ENCODE results near the gene FTO.

FTO gene

DNA sequence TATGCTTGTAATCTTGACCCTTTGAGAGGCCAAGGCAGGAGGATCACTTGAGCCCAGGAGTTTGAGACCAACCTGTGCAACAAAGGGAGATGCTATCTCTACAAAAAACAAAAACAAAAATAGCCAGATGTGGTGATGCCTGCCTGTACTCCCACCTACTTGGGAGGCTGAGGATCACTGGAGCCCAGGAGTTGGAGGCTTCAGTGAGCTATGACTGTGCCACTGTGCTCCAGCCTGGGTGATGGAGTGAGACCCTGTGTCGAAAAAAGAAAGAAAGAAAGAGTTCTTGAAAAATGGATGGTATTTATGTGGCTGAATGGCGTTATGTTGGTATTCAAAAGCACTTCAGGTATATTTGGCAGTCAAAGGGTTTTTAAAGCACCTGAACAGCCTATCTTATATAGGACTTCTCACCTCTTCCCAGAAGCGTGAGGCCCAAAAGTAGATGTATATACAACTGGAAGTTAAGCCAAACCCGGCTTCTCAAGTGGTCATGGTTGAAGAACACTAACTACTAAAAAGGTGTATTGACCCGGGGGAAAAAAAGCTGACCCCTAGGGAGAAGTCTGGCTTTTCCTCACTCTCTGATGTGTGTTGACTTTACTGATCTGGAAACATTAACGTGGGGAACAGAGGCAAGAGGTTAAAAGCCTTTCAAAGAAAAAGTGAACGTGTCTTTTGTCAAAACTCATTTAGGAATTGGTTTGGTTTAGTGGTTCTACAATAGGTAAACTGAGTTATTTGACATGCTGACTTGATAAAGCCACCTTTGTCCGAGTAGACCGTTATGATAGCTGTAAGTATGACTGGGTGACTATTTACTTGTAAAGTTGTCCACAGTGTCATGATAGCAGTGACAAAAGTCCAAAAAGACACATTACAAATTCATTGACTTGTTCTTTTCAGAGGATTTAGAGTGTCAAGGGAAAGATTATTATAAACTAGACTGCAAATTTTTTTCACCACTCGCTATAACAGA, 399.2 kb downstream of the FTO start:
- H3K27ac ChIP-seq, result no peak overlapping the region
- no peaks in the 10 kb centered on the region for H3K27me3 ChIP-seq
- TF ChIP-seq, protein P1, sequence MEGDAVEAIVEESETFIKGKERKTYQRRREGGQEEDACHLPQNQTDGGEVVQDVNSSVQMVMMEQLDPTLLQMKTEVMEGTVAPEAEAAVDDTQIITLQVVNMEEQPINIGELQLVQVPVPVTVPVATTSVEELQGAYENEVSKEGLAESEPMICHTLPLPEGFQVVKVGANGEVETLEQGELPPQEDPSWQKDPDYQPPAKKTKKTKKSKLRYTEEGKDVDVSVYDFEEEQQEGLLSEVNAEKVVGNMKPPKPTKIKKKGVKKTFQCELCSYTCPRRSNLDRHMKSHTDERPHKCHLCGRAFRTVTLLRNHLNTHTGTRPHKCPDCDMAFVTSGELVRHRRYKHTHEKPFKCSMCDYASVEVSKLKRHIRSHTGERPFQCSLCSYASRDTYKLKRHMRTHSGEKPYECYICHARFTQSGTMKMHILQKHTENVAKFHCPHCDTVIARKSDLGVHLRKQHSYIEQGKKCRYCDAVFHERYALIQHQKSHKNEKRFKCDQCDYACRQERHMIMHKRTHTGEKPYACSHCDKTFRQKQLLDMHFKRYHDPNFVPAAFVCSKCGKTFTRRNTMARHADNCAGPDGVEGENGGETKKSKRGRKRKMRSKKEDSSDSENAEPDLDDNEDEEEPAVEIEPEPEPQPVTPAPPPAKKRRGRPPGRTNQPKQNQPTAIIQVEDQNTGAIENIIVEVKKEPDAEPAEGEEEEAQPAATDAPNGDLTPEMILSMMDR (IDR thresholded peaks at IDR 0.05), result no peak
- no peaks in the 10 kb centered on the region for H3K9me3 ChIP-seq
- no peaks in the 10 kb centered on the region for H3K4me1 ChIP-seq (ENCODE audit: control insufficient read depth in 1 of 2, insufficient read depth in 1 of 2, low read depth in 1 of 2, low read length in 1 of 2)
- H3K4me3 ChIP-seq (ENCODE audit: low read depth in 1 of 2, low read length in 1 of 2), result no peak overlapping the region
- H3K36me3 ChIP-seq, result no peaks in the 10 kb centered on the region

GRCh38 chr16:54106057-54106456, 402.1 kb downstream of the FTO start:
- no peaks in the 10 kb centered on the region for H3K27me3 ChIP-seq
- H3K4me3 ChIP-seq (ENCODE audit: low read depth in 1 of 2, low read length in 1 of 2), result no peak overlapping the region
- no peak overlapping the region for H3K27ac ChIP-seq
- TF ChIP-seq, protein P1 (IDR thresholded peaks at IDR 0.05), result no peak
- no peaks in the 10 kb centered on the region for H3K9me3 ChIP-seq
- no peaks in the 10 kb centered on the region for H3K36me3 ChIP-seq
- no peaks in the 10 kb centered on the region for H3K4me1 ChIP-seq (ENCODE audit: control insufficient read depth in 1 of 2, insufficient read depth in 1 of 2, low read depth in 1 of 2, low read length in 1 of 2)

GRCh38 chr16:54107583-54108202, 403.7 kb downstream of the FTO start:
- H3K36me3 ChIP-seq, result no peaks in the 10 kb centered on the region
- H3K4me3 ChIP-seq (ENCODE audit: low read depth in 1 of 2, low read length in 1 of 2), result no peak overlapping the region
- H3K27me3 ChIP-seq, result no peaks in the 10 kb centered on the region
- no peak overlapping the region for H3K27ac ChIP-seq
- TF ChIP-seq, protein P1 (IDR thresholded peaks at IDR 0.05), result no peak
- H3K9me3 ChIP-seq, result no peaks in the 10 kb centered on the region
- H3K4me1 ChIP-seq (ENCODE audit: control insufficient read depth in 1 of 2, insufficient read depth in 1 of 2, low read depth in 1 of 2, low read length in 1 of 2), result no peaks in the 10 kb centered on the region

- TF ChIP-seq, protein P1 (IDR thresholded peaks at IDR 0.05), result no peak
- Histone ChIP-seq H3K36me3 (no peaks in the 10 kb centered on the region), H3K27ac (no peak overlapping the region), H3K27me3 (no peaks in the 10 kb centered on the region), H3K4me1 (ENCODE audit: control insufficient read depth in 1 of 2, insufficient read depth in 1 of 2, low read depth in 1 of 2, low read length in 1 of 2) (no peaks in the 10 kb centered on the region), H3K4me3 (ENCODE audit: low read depth in 1 of 2, low read length in 1 of 2) (no peak overlapping the region), H3K9me3 (no peaks in the 10 kb centered on the region)
These were observed 406.3 kb downstream of the FTO start for GRCh38 chr16:54110016-54110981.

Measured in neutrophil (primary cell).